ENCODE data around the gene NAA80.

DNA sequence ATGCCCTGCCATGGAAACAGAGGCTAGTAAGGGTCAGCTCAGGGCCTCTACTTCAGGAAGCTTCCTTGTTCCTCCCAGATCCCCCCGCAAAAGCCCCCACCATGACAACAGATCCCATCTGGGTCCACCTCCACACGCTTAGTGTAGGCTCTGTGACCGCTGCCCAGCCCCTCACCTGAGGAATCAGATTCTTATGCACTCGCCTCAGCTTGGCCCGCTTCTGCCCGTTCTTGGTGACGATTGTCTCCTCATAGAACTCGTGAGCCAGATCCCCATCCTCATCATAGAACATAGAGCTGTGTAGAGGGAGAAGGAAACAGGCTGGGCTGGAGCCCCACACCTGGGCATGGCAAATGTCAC, 27.0 kb upstream of the NAA80 start:
- no peak for TF ChIP-seq ZC3H10 (CRISPR knock-in tag; IDR thresholded peaks at IDR 0.05)
- TF ChIP-seq ZNF8 (CRISPR knock-in tag; IDR thresholded peaks at IDR 0.05), result no peak
- TF ChIP-seq SNAI2 (CRISPR knock-in tag; IDR thresholded peaks at IDR 0.05), result no peak
- TF ChIP-seq TOX (CRISPR knock-in tag; IDR thresholded peaks at IDR 0.05; ENCODE audit: borderline replicate concordance), result no peak
- no peak for TF ChIP-seq ARNTL (CRISPR knock-in tag; IDR thresholded peaks at IDR 0.05; ENCODE audit: borderline replicate concordance, low read depth)
- TF ChIP-seq PATZ1 (CRISPR knock-in tag; IDR thresholded peaks at IDR 0.05; ENCODE audit: borderline replicate concordance), result no peak
- TF ChIP-seq CSDC2 (CRISPR knock-in tag; IDR thresholded peaks at IDR 0.05), result no peak

Measured in SK-N-SH treated with all-trans-retinoic acid at 6 μM for 48 hours (cell line).